Ovary (tissue), 9 donors: ENCODE measurements around the gene PRKCE. TPM values are rescaled to one million over a fixed set of nuclear protein-coding genes. Genes with fewer than 3 reads are reported as not detected.

Experiments used
- DNase-seq, 5 donors: peaks; one replicate each; pipeline ENCODE4 v3.0.0-alpha.2; 2019 to 2020
- H3K27ac ChIP-seq, 2 donors: fragments of 200-600 bp; one replicate each; pipeline versions ENCODE4 v1.5.1 to v1.8.0; 2019 to 2022
- H3K27me3 ChIP-seq: fragments of 200-600 bp; one replicate; pipeline ENCODE4 v1.8.0; 2022
- H3K36me3 ChIP-seq: fragments of 200-600 bp; sonication (generic); one replicate; pipeline ENCODE4 v1.5.1; 2019
- H3K4me1 ChIP-seq: one replicate; pipeline ENCODE4 v1.8.1; 2013; ENCODE audit warnings: mild to moderate bottlenecking, moderate library complexity; ENCODE audit not compliant: insufficient read depth
- H3K4me3 ChIP-seq: fragments of 200-600 bp; sonication (generic); one replicate; pipeline ENCODE4 v1.5.1; 2017
- H3K9me3 ChIP-seq, 2 donors: fragments of 200-600 bp in 1 of 2; sonication (generic) in 1 of 2; one replicate each; pipeline versions ENCODE4 v1.5.1 to v1.8.1; 2013 to 2019; ENCODE audit warnings: mild to moderate bottlenecking in 1 of 2, moderate library complexity in 1 of 2
- EP300 ChIP-seq: sonication (generic); formaldehyde crosslinking; IDR thresholded peaks from one replicate; pipeline ENCODE4 v1.6.1; 2017; ENCODE audit warnings: antibody characterized with exemption
- POLR2A ChIP-seq: fragments of 450-650 bp; IDR thresholded peaks from one replicate; pipeline ENCODE4 v1.6.1; 2017; ENCODE audit warnings: antibody characterized with exemption, mild to moderate bottlenecking, moderate library complexity
- WGBS, 3 donors: extraction: QIAGEN DNeasy Blood & Tissue Kit in 1 of 3; methylation state at CpG; one replicate each; pipeline versions ENCODE4 v1.1.5 to v1.1.7; 2013 to 2017; 5-methylcytosine and 5-hydroxymethylcytosine counted together
- intact Hi-C, 4 donors: fragments of 100-400 bp; cut with DNase I; formaldehyde crosslinking; loops; one replicate each; pipeline versions ENCODE4 v1.11.0 to v1.15.1; 2022 to 2023
- polyA plus RNA-seq, 2 donors: library from polyadenylated mRNA; stranded (reverse); fragments of 200-250 nt in 1 of 2; fragments of 350-450 nt in 1 of 2; fragmentation: Illumina TruSeq in 1 of 2; extraction: RNeasy Lipid Tissue Mini Kit (QIAGEN cat#74804) in 1 of 2; gene quantifications; one replicate each; pipeline ENCODE4 v1.2.3, GENCODE V29; 2013 to 2014
- total RNA-seq, 7 donors: library from RNA; depleted of rRNA in 2 of 7; stranded (reverse); fragments of >200 nt in 2 of 7; fragmentation: NEBNext Ultra II Directional in 3 of 7; extraction: Animal tissue kit (Norgen Biotek cat#: 25700) in 3 of 7; gene quantifications; one replicate each; pipeline versions ENCODE4 v1.1.0 to v1.2.4, GENCODE V29; 2016 to 2023
- TF ChIP-seq, protein P1 (sequence below), 3 donors: fragments of 450-650 bp in 2 of 3; fragments of 200-600 bp in 1 of 3; IDR thresholded peaks; one replicate each; pipeline versions ENCODE4 v1.5.1 to v1.8.0; 2016 to 2022; ENCODE audit warnings: antibody characterized with exemption in 3 of 3, mild to moderate bottlenecking in 1 of 3
- donor health status: DM: no; HTN: no; CAD: no; lungs with moderate emphysema.
- donor health status: DM: no; HTN: no; CAD: no.
- donor health status: Bipolar disorder and iron deficiency.
- donor health status: DM: yes; HTN: yes; CAD: no.
- donor health status: DM: no; HTN: no; CAD: no.
- donor health status: DM: yes; HTN: yes; CAD: no.

Gene PRKCE
- total and polyA plus RNA-seq, 9 donors = 3.1 to 22.8 (median 12.8) TPM

DNA sequence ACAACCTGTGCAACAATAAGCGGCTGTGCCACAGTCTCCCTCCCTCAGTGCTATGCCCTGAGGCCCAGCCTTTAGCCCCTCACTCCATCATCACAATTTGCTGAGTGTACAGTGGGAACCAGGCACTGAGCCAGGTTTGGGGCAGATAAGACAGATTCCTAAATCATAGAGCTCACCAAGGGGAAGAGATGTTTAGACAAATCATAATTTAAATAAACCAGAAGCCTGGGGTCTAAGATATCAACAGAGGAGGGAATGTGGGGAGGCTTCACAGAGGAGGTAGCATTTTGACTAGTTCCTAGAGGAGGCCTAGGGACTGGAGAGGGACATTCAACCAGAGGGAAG is 506.5 kb downstream of the PRKCE start:
- Histone ChIP-seq H3K27me3 (no peaks in the 10 kb centered on the region), H3K4me1 (no peaks in the 10 kb centered on the region), H3K9me3 (no peaks in the 10 kb centered on the region), H3K36me3 (no peaks in the 10 kb centered on the region), H3K4me3 (no peak overlapping the region), H3K27ac (no peak overlapping the region)
- TF ChIP-seq EP300 (no peak), POLR2A (no peak)
- TF ChIP-seq, protein P1, sequence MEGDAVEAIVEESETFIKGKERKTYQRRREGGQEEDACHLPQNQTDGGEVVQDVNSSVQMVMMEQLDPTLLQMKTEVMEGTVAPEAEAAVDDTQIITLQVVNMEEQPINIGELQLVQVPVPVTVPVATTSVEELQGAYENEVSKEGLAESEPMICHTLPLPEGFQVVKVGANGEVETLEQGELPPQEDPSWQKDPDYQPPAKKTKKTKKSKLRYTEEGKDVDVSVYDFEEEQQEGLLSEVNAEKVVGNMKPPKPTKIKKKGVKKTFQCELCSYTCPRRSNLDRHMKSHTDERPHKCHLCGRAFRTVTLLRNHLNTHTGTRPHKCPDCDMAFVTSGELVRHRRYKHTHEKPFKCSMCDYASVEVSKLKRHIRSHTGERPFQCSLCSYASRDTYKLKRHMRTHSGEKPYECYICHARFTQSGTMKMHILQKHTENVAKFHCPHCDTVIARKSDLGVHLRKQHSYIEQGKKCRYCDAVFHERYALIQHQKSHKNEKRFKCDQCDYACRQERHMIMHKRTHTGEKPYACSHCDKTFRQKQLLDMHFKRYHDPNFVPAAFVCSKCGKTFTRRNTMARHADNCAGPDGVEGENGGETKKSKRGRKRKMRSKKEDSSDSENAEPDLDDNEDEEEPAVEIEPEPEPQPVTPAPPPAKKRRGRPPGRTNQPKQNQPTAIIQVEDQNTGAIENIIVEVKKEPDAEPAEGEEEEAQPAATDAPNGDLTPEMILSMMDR (IDR thresholded peaks at IDR 0.05) = no peak
- DNase-seq = no peak
- intact Hi-C loops = no loop called here
- 90 to 100% (median 92%) methylated on average over 1 of the region's 1 CpG for WGBS, 3 donors

DNA sequence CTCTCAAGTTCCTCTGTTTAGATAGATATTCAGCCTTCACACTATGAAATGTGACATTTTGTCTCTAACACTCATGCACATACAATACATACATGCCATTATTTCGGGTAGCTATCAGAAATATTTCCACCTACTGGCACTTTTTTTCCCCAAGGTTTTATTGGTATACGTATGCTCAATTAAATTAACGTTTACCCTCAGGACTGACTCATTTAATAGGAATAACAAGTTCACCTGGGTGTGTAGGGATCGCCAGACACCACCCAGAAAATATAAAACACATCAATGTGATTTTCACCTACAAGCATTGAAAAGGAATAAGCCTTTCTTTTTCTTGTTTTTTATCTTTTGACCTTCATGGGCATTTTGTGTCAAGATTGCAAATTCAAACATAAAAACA is 507.2 kb downstream of the PRKCE start:
- H3K4me3 ChIP-seq = no peak overlapping the region
- H3K9me3 ChIP-seq = no peaks in the 10 kb centered on the region
- no peak for TF ChIP-seq EP300
- TF ChIP-seq, protein P1 (IDR thresholded peaks at IDR 0.05) = no peak
- TF ChIP-seq POLR2A = no peak
- no peak for DNase-seq
- H3K36me3 ChIP-seq = no peaks in the 10 kb centered on the region
- WGBS, 3 donors = 92 to 94% (median 93%) methylated on average over 4 of the region's 4 CpGs
- no peaks in the 10 kb centered on the region for H3K27me3 ChIP-seq
- H3K4me1 ChIP-seq = no peaks in the 10 kb centered on the region
- no peak overlapping the region for H3K27ac ChIP-seq
- intact Hi-C loops = no loop called here

DNA sequence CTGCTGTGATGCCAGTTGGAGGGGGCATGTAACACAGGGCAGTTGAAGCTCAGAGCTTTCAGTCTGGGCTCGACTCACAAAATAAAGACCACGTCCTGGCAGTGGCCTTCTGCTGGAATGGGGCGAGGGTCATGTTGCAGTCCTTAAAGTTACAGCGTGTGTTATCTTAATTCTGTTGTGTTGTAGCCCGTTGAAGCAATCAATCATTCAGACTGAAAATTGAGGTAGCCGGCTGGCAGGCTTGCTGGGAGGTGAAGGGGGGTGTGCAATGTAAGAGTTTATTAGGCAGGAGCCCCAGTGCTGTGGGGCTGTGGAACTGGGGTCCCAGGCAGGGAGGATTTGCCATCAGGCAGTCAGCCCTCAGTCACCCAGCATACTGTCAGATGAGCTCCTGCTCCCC is 508.9 kb downstream of the PRKCE start:
- H3K9me3 ChIP-seq = no peaks in the 10 kb centered on the region
- no peak overlapping the region for H3K4me3 ChIP-seq
- intact Hi-C loops = no loop called here
- H3K27ac ChIP-seq = no peak overlapping the region
- no peak for DNase-seq
- H3K4me1 ChIP-seq = peaks cover 9% of the 10 kb centered on the region
- TF ChIP-seq POLR2A (no peak), EP300 (no peak)
- TF ChIP-seq, protein P1 (IDR thresholded peaks at IDR 0.05) = no peak
- no peaks in the 10 kb centered on the region for H3K27me3 ChIP-seq
- 77 to 88% (median 79%) methylated on average over 6 of the region's 6 CpGs for WGBS, 3 donors
- no peaks in the 10 kb centered on the region for H3K36me3 ChIP-seq

DNA sequence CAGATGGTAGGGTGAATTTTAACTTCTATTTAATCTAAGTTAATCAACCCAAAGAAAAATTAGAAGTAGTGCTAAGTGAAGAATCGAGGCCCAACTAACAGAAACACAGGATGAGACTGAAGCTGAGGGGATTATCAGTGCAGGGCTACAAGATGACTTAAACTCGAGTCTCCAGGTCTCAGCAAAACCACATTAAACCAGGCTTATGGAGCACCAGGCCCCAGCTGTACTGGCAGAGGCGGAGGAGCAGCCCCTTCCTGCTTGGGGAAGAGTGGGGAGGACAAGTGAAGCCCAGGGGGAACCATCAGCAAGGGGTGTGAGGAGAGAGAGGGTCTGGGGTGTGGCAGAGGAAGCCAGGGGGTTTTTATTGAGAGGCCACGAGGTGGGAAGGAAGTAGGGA is 509.8 kb downstream of the PRKCE start:
- no peaks in the 10 kb centered on the region for H3K9me3 ChIP-seq
- H3K4me1 ChIP-seq = peaks cover 11% of the 10 kb centered on the region
- no peak overlapping the region for H3K27ac ChIP-seq
- 76 to 81% (median 79%) methylated on average over 4 of the region's 4 CpGs for WGBS, 3 donors
- no peak for DNase-seq
- TF ChIP-seq POLR2A (no peak), EP300 (no peak)
- TF ChIP-seq, protein P1 (IDR thresholded peaks at IDR 0.05) = no peak
- H3K4me3 ChIP-seq = no peak overlapping the region
- H3K36me3 ChIP-seq = no peaks in the 10 kb centered on the region
- intact Hi-C loops = no loop called here
- no peaks in the 10 kb centered on the region for H3K27me3 ChIP-seq

DNA sequence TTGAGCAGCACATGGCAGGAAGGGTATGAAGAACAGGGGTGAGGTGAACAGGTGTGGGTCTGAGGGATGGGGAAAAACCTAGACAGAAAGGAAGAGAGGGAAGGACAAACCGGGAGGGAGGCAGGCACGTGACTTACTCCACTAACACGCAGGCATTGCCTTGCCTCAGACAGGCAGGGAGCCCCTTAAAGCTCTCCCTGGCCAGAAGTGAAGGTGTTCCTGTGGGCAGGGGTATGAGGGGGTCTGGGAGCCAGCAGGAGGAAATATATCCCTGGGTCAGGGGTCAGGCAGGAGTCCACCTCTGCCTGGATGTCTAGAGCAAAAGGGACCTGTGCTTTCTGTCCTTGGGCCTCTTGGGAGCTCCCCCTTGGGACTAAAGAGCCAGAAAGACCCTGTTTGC is 510.4 kb downstream of the PRKCE start:
- Histone ChIP-seq H3K36me3 (no peaks in the 10 kb centered on the region), H3K9me3 (no peaks in the 10 kb centered on the region), H3K27ac (no peak overlapping the region), H3K4me1 (peaks cover 11% of the 10 kb centered on the region), H3K27me3 (no peaks in the 10 kb centered on the region), H3K4me3 (no peak overlapping the region)
- intact Hi-C loops = no loop called here
- WGBS, 3 donors = 85 to 92% (median 89%) methylated on average over 3 of the region's 3 CpGs
- no peak for DNase-seq
- TF ChIP-seq EP300 (no peak), POLR2A (no peak)
- TF ChIP-seq, protein P1 (IDR thresholded peaks at IDR 0.05) = no peak
